ENCODE data around the gene RHOJ. TPM values are rescaled to one million over a fixed set of nuclear protein-coding genes. Genes with fewer than 3 reads are reported as not detected.

Gene RHOJ
- polyA plus RNA-seq, 1 donor from 2014 or later: 0.10 TPM

DNA sequence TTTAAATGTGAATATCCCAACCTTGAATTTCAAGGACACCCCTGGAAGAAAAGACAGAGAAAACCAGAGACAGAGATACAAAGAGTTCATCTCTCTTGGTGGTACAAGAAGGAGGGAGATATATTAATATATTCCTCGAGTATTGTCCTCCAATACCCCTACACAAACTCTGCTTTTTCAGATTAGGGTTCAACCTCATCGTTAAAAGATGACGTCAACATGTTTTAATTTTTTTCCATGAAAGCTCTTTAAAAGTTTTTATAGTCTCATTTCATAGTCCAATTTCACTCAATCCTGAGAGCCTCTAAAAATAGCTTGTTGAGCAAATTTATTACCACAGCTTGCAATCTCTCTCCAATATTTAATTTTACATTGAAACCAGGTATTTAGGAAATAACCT lies 19.4 kb downstream of the RHOJ start:
- Histone ChIP-seq H3K9me2 (ENCODE audit: insufficient read depth, low read length) (no peaks in the 10 kb centered on the region), H3K79me2 (replicated peaks; ENCODE audit: insufficient read depth, low read length) (no peaks in the 10 kb centered on the region), H2AFZ (ENCODE audit: low read depth, low read length) (no peak overlapping the region), H3K4me3 (ENCODE audit: low read length) (no peak overlapping the region), H3K27ac (ENCODE audit: low read length) (peak overlapping the region; percentile 30), H3K36me3 (ENCODE audit: insufficient read depth, low read length) (no peaks in the 10 kb centered on the region), H3K9ac (ENCODE audit: low read length) (no peak overlapping the region), H3F3A (ENCODE audit: insufficient read depth, low read length, poor library complexity, severe bottlenecking) (no peaks in the 10 kb centered on the region), H4K20me1 (ENCODE audit: insufficient read depth) (no peaks in the 10 kb centered on the region), H3K9me3 (ENCODE audit: low read length) (no peaks in the 10 kb centered on the region), H3K4me2 (ENCODE audit: low read length) (no peak overlapping the region), H3K27me3 (ENCODE audit: insufficient read depth, low read depth, low read length) (no peaks in the 10 kb centered on the region)
- TF ChIP-seq TAF1 (IDR thresholded peaks at IDR 0.05; ENCODE audit: low read depth) (no peak), EP300 (conservative IDR thresholded peaks at IDR 0.05; ENCODE audit: poor library complexity, severe bottlenecking) (no peak), POLR2AphosphoS5 (IDR thresholded peaks at IDR 0.05) (no peak), EZH2 (IDR thresholded peaks at IDR 0.05; ENCODE audit: borderline replicate concordance, insufficient read depth, low read length, poor library complexity, severe bottlenecking) (no peak), MXI1 (conservative IDR thresholded peaks at IDR 0.05; ENCODE audit: poor library complexity, severe bottlenecking) (no peak), RAD21 (conservative IDR thresholded peaks at IDR 0.05) (no peak)
- TF ChIP-seq, protein P1, sequence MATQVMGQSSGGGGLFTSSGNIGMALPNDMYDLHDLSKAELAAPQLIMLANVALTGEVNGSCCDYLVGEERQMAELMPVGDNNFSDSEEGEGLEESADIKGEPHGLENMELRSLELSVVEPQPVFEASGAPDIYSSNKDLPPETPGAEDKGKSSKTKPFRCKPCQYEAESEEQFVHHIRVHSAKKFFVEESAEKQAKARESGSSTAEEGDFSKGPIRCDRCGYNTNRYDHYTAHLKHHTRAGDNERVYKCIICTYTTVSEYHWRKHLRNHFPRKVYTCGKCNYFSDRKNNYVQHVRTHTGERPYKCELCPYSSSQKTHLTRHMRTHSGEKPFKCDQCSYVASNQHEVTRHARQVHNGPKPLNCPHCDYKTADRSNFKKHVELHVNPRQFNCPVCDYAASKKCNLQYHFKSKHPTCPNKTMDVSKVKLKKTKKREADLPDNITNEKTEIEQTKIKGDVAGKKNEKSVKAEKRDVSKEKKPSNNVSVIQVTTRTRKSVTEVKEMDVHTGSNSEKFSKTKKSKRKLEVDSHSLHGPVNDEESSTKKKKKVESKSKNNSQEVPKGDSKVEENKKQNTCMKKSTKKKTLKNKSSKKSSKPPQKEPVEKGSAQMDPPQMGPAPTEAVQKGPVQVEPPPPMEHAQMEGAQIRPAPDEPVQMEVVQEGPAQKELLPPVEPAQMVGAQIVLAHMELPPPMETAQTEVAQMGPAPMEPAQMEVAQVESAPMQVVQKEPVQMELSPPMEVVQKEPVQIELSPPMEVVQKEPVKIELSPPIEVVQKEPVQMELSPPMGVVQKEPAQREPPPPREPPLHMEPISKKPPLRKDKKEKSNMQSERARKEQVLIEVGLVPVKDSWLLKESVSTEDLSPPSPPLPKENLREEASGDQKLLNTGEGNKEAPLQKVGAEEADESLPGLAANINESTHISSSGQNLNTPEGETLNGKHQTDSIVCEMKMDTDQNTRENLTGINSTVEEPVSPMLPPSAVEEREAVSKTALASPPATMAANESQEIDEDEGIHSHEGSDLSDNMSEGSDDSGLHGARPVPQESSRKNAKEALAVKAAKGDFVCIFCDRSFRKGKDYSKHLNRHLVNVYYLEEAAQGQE (IDR thresholded peaks at IDR 0.05; ENCODE audit: borderline replicate concordance): no peak

DNA sequence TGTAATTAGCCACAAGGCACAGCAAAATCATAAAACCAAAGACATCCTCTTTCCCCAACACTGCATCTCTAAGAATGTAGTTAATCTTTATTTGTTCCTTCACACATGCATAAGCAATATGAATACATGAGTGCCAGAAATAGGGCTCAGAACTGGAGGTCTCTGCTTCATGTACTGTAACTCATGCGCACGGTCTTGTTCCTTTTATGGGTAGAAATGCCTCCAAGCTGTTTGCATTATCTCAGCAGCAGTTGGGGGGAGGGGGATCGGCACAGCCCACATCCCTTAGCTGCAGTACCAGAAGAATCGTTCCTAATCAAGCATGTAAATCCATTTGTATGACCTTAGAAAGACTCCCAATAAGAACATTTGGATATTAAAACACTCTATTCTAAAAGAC lies 20.0 kb downstream of the RHOJ start:
- H3K9ac ChIP-seq (ENCODE audit: low read length): peak overlapping the region; percentile 24
- no peak overlapping the region for H3K4me3 ChIP-seq (ENCODE audit: low read length)
- TF ChIP-seq TAF1 (IDR thresholded peaks at IDR 0.05; ENCODE audit: low read depth) (no peak), RAD21 (conservative IDR thresholded peaks at IDR 0.05) (no peak), EP300 (conservative IDR thresholded peaks at IDR 0.05; ENCODE audit: poor library complexity, severe bottlenecking) (no peak), EZH2 (IDR thresholded peaks at IDR 0.05; ENCODE audit: borderline replicate concordance, insufficient read depth, low read length, poor library complexity, severe bottlenecking) (no peak), MXI1 (conservative IDR thresholded peaks at IDR 0.05; ENCODE audit: poor library complexity, severe bottlenecking) (no peak), POLR2AphosphoS5 (IDR thresholded peaks at IDR 0.05) (no peak), SMC3 (conservative IDR thresholded peaks at IDR 0.05; ENCODE audit: poor library complexity) (no peak)
- TF ChIP-seq, protein P2, sequence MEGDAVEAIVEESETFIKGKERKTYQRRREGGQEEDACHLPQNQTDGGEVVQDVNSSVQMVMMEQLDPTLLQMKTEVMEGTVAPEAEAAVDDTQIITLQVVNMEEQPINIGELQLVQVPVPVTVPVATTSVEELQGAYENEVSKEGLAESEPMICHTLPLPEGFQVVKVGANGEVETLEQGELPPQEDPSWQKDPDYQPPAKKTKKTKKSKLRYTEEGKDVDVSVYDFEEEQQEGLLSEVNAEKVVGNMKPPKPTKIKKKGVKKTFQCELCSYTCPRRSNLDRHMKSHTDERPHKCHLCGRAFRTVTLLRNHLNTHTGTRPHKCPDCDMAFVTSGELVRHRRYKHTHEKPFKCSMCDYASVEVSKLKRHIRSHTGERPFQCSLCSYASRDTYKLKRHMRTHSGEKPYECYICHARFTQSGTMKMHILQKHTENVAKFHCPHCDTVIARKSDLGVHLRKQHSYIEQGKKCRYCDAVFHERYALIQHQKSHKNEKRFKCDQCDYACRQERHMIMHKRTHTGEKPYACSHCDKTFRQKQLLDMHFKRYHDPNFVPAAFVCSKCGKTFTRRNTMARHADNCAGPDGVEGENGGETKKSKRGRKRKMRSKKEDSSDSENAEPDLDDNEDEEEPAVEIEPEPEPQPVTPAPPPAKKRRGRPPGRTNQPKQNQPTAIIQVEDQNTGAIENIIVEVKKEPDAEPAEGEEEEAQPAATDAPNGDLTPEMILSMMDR (IDR thresholded peaks at IDR 0.05; ENCODE audit: poor library complexity, severe bottlenecking): no peak
- TF ChIP-seq, protein P1 (IDR thresholded peaks at IDR 0.05; ENCODE audit: borderline replicate concordance): no peak
- no peak overlapping the region for H3K4me2 ChIP-seq (ENCODE audit: low read length)
- H3K36me3 ChIP-seq (ENCODE audit: insufficient read depth, low read length): no peaks in the 10 kb centered on the region
- no peaks in the 10 kb centered on the region for H3K79me2 ChIP-seq (replicated peaks; ENCODE audit: insufficient read depth, low read length)
- no peaks in the 10 kb centered on the region for H3K27me3 ChIP-seq (ENCODE audit: insufficient read depth, low read depth, low read length)
- H2AFZ ChIP-seq (ENCODE audit: low read depth, low read length): no peak overlapping the region
- H3K27ac ChIP-seq (ENCODE audit: low read length): peak overlapping the region; percentile 31
- no peaks in the 10 kb centered on the region for H3K9me2 ChIP-seq (ENCODE audit: insufficient read depth, low read length)
- H3F3A ChIP-seq (ENCODE audit: insufficient read depth, low read length, poor library complexity, severe bottlenecking): no peaks in the 10 kb centered on the region
- H4K20me1 ChIP-seq (ENCODE audit: insufficient read depth): no peaks in the 10 kb centered on the region
- no peaks in the 10 kb centered on the region for H3K9me3 ChIP-seq (ENCODE audit: low read length)
